GM12878 (cell line): ENCODE results near the gene RWDD1. TPM values are rescaled to one million over a fixed set of nuclear protein-coding genes. Genes with fewer than 3 reads are reported as not detected.

Experiments used
- ATAC-seq: fragments of 200-7000 bp; cut with Tn5 transposase; 3 replicates; pipeline ENCODE4 v1.9.1; 2020; ENCODE audit warnings: mild to moderate bottlenecking, moderate library complexity
- BruUV-seq: library from RNA; stranded (reverse); fragments of 400-500 nt; replicated peaks from 2 replicates; lab custom pipeline; 2021; lab: Mats Ljungman, UMichigan
- CTCF ChIA-PET: fragments of 300-600 bp; sonication (Branson Sonifier 250); formaldehyde crosslinking; extraction: SDS; loops from one replicate; lab custom pipeline; 2021; ENCODE audit warnings: inconsistent platforms; lab: Yijun Ruan, JAX
- POLR2A ChIA-PET: fragments of 350-600 bp; formaldehyde crosslinking; extraction: SDS; loops from one replicate; lab custom pipeline; 2021; ENCODE audit warnings: inconsistent platforms; lab: Charles Lee
- RAD21 ChIA-PET: fragments of 300-600 bp; sonication (Branson Sonifier 250); formaldehyde crosslinking; loops from one replicate; lab custom pipeline; 2023; ENCODE audit warnings: antibody characterized with exemption; ENCODE audit not compliant: unreplicated experiment; lab: Charles Lee
- SMC1A ChIA-PET: fragments of 300-600 bp; sonication (Branson Sonifier 250); formaldehyde crosslinking; loops from one replicate; lab custom pipeline; 2023; ENCODE audit not compliant: unreplicated experiment, uncharacterized antibody; lab: Charles Lee
- DNase-seq: peaks from one replicate; pipeline ENCODE4 v3.0.0-alpha.2; 2011; ENCODE audit warnings: low read depth, low spot score
- FAIRE-seq: peaks from 3 replicates; lab custom pipeline; 2011; peaks lifted over from hg19 to GRCh38; lab: Jason Lieb, UNC
- H2AFZ ChIP-seq: 2 replicates; pipeline ENCODE4 v1.6.0; 2011; ENCODE audit warnings: low read depth, low read length, control low read depth; ENCODE audit not compliant: control insufficient read depth
- H3K27ac ChIP-seq: 2 replicates; pipeline ENCODE4 v1.5.1; 2011; ENCODE audit warnings: control low read depth; ENCODE audit not compliant: control insufficient read depth, insufficient read depth
- H3K27me3 ChIP-seq, 2 experiments: replicated peaks in 1 of 2; 2 replicates each; pipeline versions ENCODE4 v1.6.0 to v1.6.1; 2011; ENCODE audit warnings: low read length in 1 of 2; ENCODE audit not compliant: control insufficient read depth in 2 of 2, insufficient read depth in 2 of 2
- H3K36me3 ChIP-seq, 2 experiments: 2 replicates each; pipeline ENCODE4 v1.5.1; 2011; ENCODE audit warnings: low read length in 1 of 2; ENCODE audit not compliant: control insufficient read depth in 2 of 2, insufficient read depth in 2 of 2
- H3K4me1 ChIP-seq: 2 replicates; pipeline ENCODE4 v1.6.1; 2011; ENCODE audit warnings: mild to moderate bottlenecking, low read length, moderate library complexity, mixed read lengths; ENCODE audit not compliant: control insufficient read depth, insufficient read depth
- H3K4me2 ChIP-seq: 2 replicates; pipeline ENCODE4 v1.6.0; 2011; ENCODE audit warnings: control low read depth; ENCODE audit not compliant: control insufficient read depth, insufficient read depth
- H3K4me3 ChIP-seq: fragments of 200-600 bp; sonication (generic); 2 replicates; pipeline ENCODE4 v1.5.1; 2016
- H3K79me2 ChIP-seq: 2 replicates; pipeline ENCODE4 v1.6.0; 2011; ENCODE audit warnings: low read length; ENCODE audit not compliant: control insufficient read depth, insufficient read depth
- H3K9ac ChIP-seq: 2 replicates; pipeline ENCODE4 v1.8.0; 2011; ENCODE audit warnings: low read length, control low read depth, mixed read lengths; ENCODE audit not compliant: control insufficient read depth, insufficient read depth
- H3K9me3 ChIP-seq: replicated peaks from 3 replicates; pipeline ENCODE4 v1.5.1; 2011; ENCODE audit warnings: mild to moderate bottlenecking, low read length; ENCODE audit not compliant: control insufficient read depth, insufficient read depth
- H4K20me1 ChIP-seq: 2 replicates; pipeline ENCODE4 v1.6.0; 2011; ENCODE audit not compliant: control insufficient read depth, insufficient read depth
- BCL11A ChIP-seq: IDR thresholded peaks from 2 replicates; pipeline ENCODE4 v1.6.1; 2011; ENCODE audit warnings: low read depth, low read length
- BCLAF1 ChIP-seq: fragments of 450-650 bp; IDR thresholded peaks from 2 replicates; pipeline ENCODE4 v1.6.1; 2017; ENCODE audit warnings: antibody characterized with exemption, mild to moderate bottlenecking, moderate library complexity
- CEBPZ ChIP-seq: fragments of 150-350 bp; IDR thresholded peaks from 2 replicates; pipeline ENCODE4 v1.6.1; 2016; ENCODE audit warnings: low read depth, low read length
- E2F4 ChIP-seq: IDR thresholded peaks from 2 replicates; pipeline ENCODE4 v1.6.1; 2012; ENCODE audit warnings: low read depth, low read length, improper control_type of control experiment
- E4F1 ChIP-seq: fragments of 450-650 bp; IDR thresholded peaks from 2 replicates; pipeline ENCODE4 v1.6.1; 2018; ENCODE audit warnings: borderline replicate concordance, mild to moderate bottlenecking; ENCODE audit not compliant: partially characterized antibody
- PAX8 ChIP-seq: fragments of 450-650 bp; IDR thresholded peaks from 2 replicates; pipeline ENCODE4 v1.6.1; 2017; ENCODE audit warnings: mild to moderate bottlenecking, moderate library complexity
- RAD51 ChIP-seq: fragments of 450-650 bp; IDR thresholded peaks from 2 replicates; pipeline ENCODE4 v1.6.1; 2016; ENCODE audit warnings: moderate library complexity, mild to moderate bottlenecking, inconsistent platforms
- RFX5 ChIP-seq: IDR thresholded peaks from 2 replicates; pipeline ENCODE4 v1.6.1; 2011; ENCODE audit warnings: low read depth, low read length, improper control_type of control experiment
- SIX5 ChIP-seq: IDR thresholded peaks from 2 replicates; pipeline ENCODE4 v1.6.1; 2011; ENCODE audit warnings: mild to moderate bottlenecking, low read depth, low read length, moderate library complexity; ENCODE audit not compliant: severe bottlenecking
- SPI1 ChIP-seq: IDR thresholded peaks from 2 replicates; pipeline ENCODE4 v1.6.1; 2011; ENCODE audit warnings: low read depth, mild to moderate bottlenecking, low read length, moderate library complexity, borderline replicate concordance; ENCODE audit not compliant: insufficient read depth
- SUPT20H ChIP-seq: IDR thresholded peaks from 2 replicates; pipeline ENCODE4 v1.6.1; 2011; ENCODE audit warnings: low read depth, mild to moderate bottlenecking, low read length, moderate library complexity, borderline replicate concordance; ENCODE audit not compliant: control insufficient read depth
- USF2 ChIP-seq: IDR thresholded peaks from 2 replicates; pipeline ENCODE4 v1.6.1; 2011; ENCODE audit warnings: low read depth, low read length, improper control_type of control experiment, borderline replicate concordance
- ZZZ3 ChIP-seq: IDR thresholded peaks from 2 replicates; pipeline ENCODE4 v1.6.1; 2011; ENCODE audit warnings: low read depth; ENCODE audit not compliant: control insufficient read depth, insufficient read length
- WGBS: methylation state at CpG from one replicate; pipeline ENCODE4 v1.1.6; 2016; ENCODE audit warnings: low lambda C conversion rate; ENCODE audit not compliant: insufficient replicate concordance, insufficient coverage; ENCODE audit errors: missing lambda C conversion rate; 5-methylcytosine and 5-hydroxymethylcytosine counted together
- in situ Hi-C: fragments of 300-500 bp; cut with MboI; formaldehyde crosslinking; loops from 9 replicates; pipeline ENCODE4 v1.14.3; 2018; ENCODE audit warnings: mixed read lengths
- intact Hi-C: fragments of 100-400 bp; cut with micrococcal nuclease; formaldehyde crosslinking; loops from one replicate; pipeline ENCODE4 v1.14.2; 2022; ENCODE audit not compliant: unreplicated experiment
- polyA plus RNA-seq, 11 experiments: library from polyadenylated mRNA; depleted of rRNA in 4 of 11; unstranded in 6 of 11; stranded (reverse) in 5 of 11; fragments of >200 nt; fragmentation: Nextera tagmentation in 4 of 11; fragmentation: Illumina TruSeq in 1 of 11; extraction: Ambion mirVana in 4 of 11; extraction: Trizol in 1 of 11; gene quantifications; 1 replicate in 1 of 11; 2 replicates in 10 of 11; pipeline versions ENCODE4 v1.2.1 to v1.2.3, GENCODE V29; 2011 to 2016; ENCODE audit warnings: inconsistent platforms in 2 of 11, missing spikeins in 2 of 11, low read depth in 1 of 11
- total RNA-seq, 4 experiments: library from RNA; depleted of rRNA in 3 of 4; stranded (reverse); fragments of >200 nt in 3 of 4; fragmentation: Illumina TruSeq in 1 of 4; extraction: Trizol in 1 of 4; gene quantifications; 2 replicates each; pipeline versions ENCODE4 v1.2.1 to v1.2.3, GENCODE V29; 2013 to 2021

Gene RWDD1
- total and polyA plus RNA-seq, 10 of the 15 experiments (the other 5 are each of a cell fraction or from before 2014, with no cell fraction given), result 40.1 to 107 (median 65.8) TPM

GRCh38 chr6:116528133-116528532 is 43.2 kb upstream of the RWDD1 start:
- no peak for ATAC-seq
- BruUV-seq, result no TSS peak
- FAIRE-seq, result no peak
- Histone ChIP-seq H3K4me3 (no peak overlapping the region), H3K9me3 (no peaks in the 10 kb centered on the region), H3K4me1 (no peaks in the 10 kb centered on the region), H4K20me1 (no peaks in the 10 kb centered on the region), H2AFZ (no peak overlapping the region), H3K27me3 (no peaks in the 10 kb centered on the region; a peak in 1 of 4 replicates), H3K9ac (no peak overlapping the region), H3K27ac (no peak overlapping the region), H3K4me2 (no peak overlapping the region), H3K79me2 (no peaks in the 10 kb centered on the region), H3K36me3 (no peaks in the 10 kb centered on the region)
- ChIA-PET CTCF (interaction anchor here (1.4 to 1.8 kb wide), 3 partner anchors 13 to 259 kb away, joined by 4 to 6 read pairs (median 5); no protein-coding TSS in a partner anchor), SMC1A (no interaction called here), POLR2A (no interaction called here), RAD21 (no interaction called here)
- DNase-seq, result no peak
- WGBS, result 0% methylated on average over 1 of the region's 1 CpG
- intact Hi-C loops, result no loop called here
- in situ Hi-C loops, result no loop called here
- no peak for TF ChIP-seq RAD51
- TF ChIP-seq E4F1, result no peak
- no peak for TF ChIP-seq SIX5
- no peak for TF ChIP-seq PAX8
- TF ChIP-seq CEBPZ, result no peak
- no peak for TF ChIP-seq RFX5
- no peak for TF ChIP-seq ZZZ3
- no peak for TF ChIP-seq BCLAF1
- no peak for TF ChIP-seq BCL11A
- no peak for TF ChIP-seq SPI1
- TF ChIP-seq USF2, result no peak
- no peak for TF ChIP-seq SUPT20H
- no peak for TF ChIP-seq E2F4
